BJ (cell line): ENCODE data around the gene SKIL. TPM values are rescaled to one million over a fixed set of nuclear protein-coding genes. Genes with fewer than 3 reads are reported as not detected.

Experiments
- CTCF ChIA-PET: fragments of 350-600 bp; formaldehyde crosslinking; extraction: SDS; loops from one replicate; lab custom pipeline; 2021; ENCODE audit warnings: antibody characterized with exemption, inconsistent platforms; lab: Yijun Ruan, JAX
- POLR2A ChIA-PET: fragments of 300-600 bp; sonication (Branson Sonifier 250); formaldehyde crosslinking; extraction: SDS; loops from one replicate; lab custom pipeline; 2021; ENCODE audit warnings: antibody characterized with exemption; lab: Charles Lee
- DNase-seq: peaks from one replicate; pipeline ENCODE4 v3.0.0-alpha.2; 2011; ENCODE audit warnings: low read depth
- H3K27me3 ChIP-seq: 2 replicates; pipeline ENCODE4 v1.6.0; 2011; ENCODE audit warnings: low read length; ENCODE audit not compliant: control insufficient read depth, insufficient read depth
- H3K36me3 ChIP-seq: 2 replicates; pipeline ENCODE4 v1.5.1; 2011; ENCODE audit warnings: low read length; ENCODE audit not compliant: control insufficient read depth, insufficient read depth
- H3K4me3 ChIP-seq: 2 replicates; pipeline ENCODE4 v1.5.1; 2011; ENCODE audit warnings: low read depth, mild to moderate bottlenecking, control low read depth, low read length
- polyA plus RNA-seq: library from polyadenylated mRNA; depleted of rRNA; stranded (reverse); fragments of >200 nt; gene quantifications from 2 replicates; pipeline ENCODE4 v1.2.3, GENCODE V29; 2011
- TF ChIP-seq, protein P1 (sequence below): IDR thresholded peaks from 2 replicates; pipeline ENCODE4 v1.5.1; 2011; ENCODE audit warnings: low read depth, mild to moderate bottlenecking, control low read depth, inconsistent platforms, low read length, moderate library complexity; ENCODE audit not compliant: insufficient read depth

SKIL gene
- polyA plus RNA-seq, 1 experiment, result 9.7 TPM

DNA sequence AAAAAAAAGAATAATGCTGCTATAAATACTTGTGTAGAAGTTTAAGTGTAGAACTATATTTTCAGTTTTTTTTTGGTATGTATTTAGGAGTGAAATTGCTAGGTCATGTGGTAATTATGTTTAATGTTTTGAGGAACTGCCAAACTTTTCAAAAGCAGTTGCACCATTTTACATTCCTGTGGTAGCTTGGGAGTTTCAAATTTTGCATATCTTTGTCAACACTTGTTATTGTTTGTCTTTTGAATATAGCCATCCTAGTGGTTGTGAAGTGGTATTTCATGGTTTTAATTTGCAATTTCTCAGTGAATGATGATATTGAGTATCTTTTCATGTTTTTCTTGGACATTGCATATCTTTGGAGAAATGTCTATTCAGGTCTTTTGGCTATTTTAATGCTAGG, 30.4 kb downstream of the SKIL start:
- ChIA-PET POLR2A (interaction anchor here (0.6 kb wide), 1 partner anchor 81 kb away, joined by 3 read pairs; no protein-coding TSS in a partner anchor), CTCF (interaction anchor here (1.1 kb wide), 1 partner anchor 23 kb away, joined by 3 read pairs; no protein-coding TSS in a partner anchor)
- H3K27me3 ChIP-seq, result no peaks in the 10 kb centered on the region
- H3K4me3 ChIP-seq, result no peak overlapping the region
- no peak for DNase-seq
- TF ChIP-seq, protein P1, sequence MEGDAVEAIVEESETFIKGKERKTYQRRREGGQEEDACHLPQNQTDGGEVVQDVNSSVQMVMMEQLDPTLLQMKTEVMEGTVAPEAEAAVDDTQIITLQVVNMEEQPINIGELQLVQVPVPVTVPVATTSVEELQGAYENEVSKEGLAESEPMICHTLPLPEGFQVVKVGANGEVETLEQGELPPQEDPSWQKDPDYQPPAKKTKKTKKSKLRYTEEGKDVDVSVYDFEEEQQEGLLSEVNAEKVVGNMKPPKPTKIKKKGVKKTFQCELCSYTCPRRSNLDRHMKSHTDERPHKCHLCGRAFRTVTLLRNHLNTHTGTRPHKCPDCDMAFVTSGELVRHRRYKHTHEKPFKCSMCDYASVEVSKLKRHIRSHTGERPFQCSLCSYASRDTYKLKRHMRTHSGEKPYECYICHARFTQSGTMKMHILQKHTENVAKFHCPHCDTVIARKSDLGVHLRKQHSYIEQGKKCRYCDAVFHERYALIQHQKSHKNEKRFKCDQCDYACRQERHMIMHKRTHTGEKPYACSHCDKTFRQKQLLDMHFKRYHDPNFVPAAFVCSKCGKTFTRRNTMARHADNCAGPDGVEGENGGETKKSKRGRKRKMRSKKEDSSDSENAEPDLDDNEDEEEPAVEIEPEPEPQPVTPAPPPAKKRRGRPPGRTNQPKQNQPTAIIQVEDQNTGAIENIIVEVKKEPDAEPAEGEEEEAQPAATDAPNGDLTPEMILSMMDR, result peak; percentile 5; the same call in 1 of the 2 replicates
- peaks cover 5% of the 10 kb centered on the region for H3K36me3 ChIP-seq

DNA sequence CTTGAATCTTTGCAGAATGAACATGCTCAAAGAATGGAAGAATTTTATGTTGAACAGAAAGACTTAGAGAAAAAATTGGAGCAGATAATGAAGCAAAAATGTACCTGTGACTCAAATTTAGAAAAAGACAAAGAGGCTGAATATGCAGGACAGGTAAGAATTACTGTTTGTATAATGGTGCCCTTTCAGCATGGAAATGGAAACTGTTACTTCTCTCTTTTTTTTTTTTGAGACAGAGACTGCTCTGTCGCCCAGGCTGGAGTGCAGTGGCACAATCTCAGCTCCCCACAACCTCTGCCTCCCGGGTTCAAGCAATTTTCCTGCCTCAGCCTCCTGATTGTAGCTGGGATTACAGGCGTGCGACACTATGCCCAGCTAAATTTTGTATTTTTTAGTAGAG, 33.6 kb downstream of the SKIL start:
- peaks cover 4% of the 10 kb centered on the region for H3K36me3 ChIP-seq
- TF ChIP-seq, protein P1, result no peak
- ChIA-PET POLR2A (no interaction called here), CTCF (interaction anchor here (1.0 to 1.7 kb wide), 4 partner anchors 20 to 201 kb away, joined by 3 to 5 read pairs (median 3); no protein-coding TSS in a partner anchor)
- no peaks in the 10 kb centered on the region for H3K27me3 ChIP-seq
- DNase-seq, result no peak
- H3K4me3 ChIP-seq, result no peak overlapping the region

DNA sequence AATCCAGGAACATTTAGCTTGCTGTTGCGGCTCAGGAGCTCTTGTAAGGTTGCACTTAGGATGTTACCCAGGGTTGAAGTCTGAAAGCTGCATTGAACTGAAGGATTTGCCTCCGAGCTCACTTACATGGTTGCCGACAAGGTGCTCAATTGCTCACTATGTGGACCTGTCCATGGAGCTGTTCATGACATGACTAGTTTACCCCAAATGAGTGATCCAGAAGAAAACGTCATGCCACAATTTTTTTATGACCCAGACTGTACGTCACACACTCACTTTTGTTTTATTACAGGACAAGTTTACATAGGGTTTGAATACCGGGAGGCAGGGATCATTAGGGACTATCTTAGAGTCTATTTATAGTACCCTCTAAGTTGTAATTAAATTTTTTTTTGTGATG, 40.2 kb downstream of the SKIL start:
- H3K27me3 ChIP-seq, result no peaks in the 10 kb centered on the region
- DNase-seq, result no peak
- peaks cover 2% of the 10 kb centered on the region; the same call in 1 of the 2 replicates for H3K36me3 ChIP-seq
- TF ChIP-seq, protein P1, result no peak
- H3K4me3 ChIP-seq, result no peak overlapping the region
- CTCF ChIA-PET, result interaction anchor here (0.5 to 2.1 kb wide), 4 partner anchors 13 to 92 kb away, joined by 3 to 9 read pairs (median 4); no protein-coding TSS in a partner anchor
- POLR2A ChIA-PET, result no interaction called here

DNA sequence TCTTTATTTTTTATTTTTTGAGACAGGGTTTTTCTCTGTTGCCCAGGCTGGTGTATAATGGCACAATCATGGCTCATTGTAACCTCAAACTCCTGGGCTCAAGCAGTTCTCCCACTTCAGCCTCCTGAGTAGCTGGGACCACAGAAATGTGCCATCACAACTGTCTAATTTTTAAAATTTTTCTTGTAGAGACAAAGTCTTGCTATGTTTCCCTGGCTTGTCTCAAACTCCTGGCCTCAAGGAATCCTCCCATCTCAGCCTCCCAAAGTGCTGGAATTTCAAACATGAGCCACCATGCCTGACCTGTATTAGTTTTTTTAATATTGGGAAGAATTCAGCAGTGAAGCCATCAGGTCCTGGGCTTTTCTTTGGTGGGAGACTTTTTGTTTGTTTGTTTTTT, 47.6 kb downstream of the SKIL start:
- no peak for DNase-seq
- POLR2A ChIA-PET, result no interaction called here
- no peaks in the 10 kb centered on the region for H3K27me3 ChIP-seq
- TF ChIP-seq, protein P1, result no peak
- no peak overlapping the region for H3K4me3 ChIP-seq
- no peaks in the 10 kb centered on the region for H3K36me3 ChIP-seq
- CTCF ChIA-PET, result no interaction called here

DNA sequence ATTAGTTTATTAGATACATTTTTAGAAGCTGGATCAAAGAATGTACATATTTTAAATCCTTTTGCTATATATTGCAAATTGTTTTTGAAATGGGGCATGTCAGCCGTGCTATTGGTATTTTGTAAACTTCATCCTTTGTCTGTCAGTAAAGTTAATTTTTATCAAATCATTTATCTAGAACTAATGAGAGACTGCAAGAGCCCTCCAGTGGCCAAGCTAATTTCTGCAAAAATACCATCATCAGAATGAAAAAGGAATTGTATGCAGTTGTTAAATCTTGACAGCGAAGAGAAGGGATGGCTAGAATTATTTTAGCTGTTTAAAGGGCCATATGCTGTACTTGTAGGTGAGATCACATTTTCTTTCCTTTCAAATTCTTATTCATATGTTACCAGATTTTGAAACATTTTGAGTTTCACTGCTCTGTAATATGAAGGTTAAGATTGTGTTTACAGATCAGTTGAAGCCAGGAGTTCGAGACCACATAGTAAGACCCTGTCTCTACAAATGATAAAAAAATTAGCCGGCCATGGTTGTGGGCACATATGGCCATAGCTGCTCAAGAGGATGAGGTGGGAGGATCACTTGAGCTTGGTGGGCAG, 53.0 kb downstream of the SKIL start:
- ChIA-PET CTCF (interaction anchor here (0.6 to 9.6 kb wide), 27 partner anchors 8 to 438 kb away, joined by 3 to 220 read pairs (median 4); no protein-coding TSS in a partner anchor), POLR2A (interaction anchor here (0.6 kb wide), 1 partner anchor 344 kb away, joined by 3 read pairs; no protein-coding TSS in a partner anchor)

More for the DNA sequence above, 53.0 kb downstream of the SKIL start:
- Histone ChIP-seq H3K4me3 (no peak overlapping the region), H3K36me3 (no peaks in the 10 kb centered on the region), H3K27me3 (no peaks in the 10 kb centered on the region)
- DNase-seq, result no peak
- TF ChIP-seq, protein P1, result peak; percentile 64
